GM19467 (cell line): ENCODE data around the gene VARS2.
"Not testable (repeated sequence)": the region's sequence is repeated elsewhere in the genome, so short reads cannot be mapped to it uniquely, and the experiment has no call there.

Experiments
- ATAC-seq: cut with Tn5 transposase; IDR thresholded peaks from one replicate; pipeline ENCODE4 v1.9.1; 2021; ENCODE audit warnings: mild to moderate bottlenecking, moderate library complexity; ENCODE audit not compliant: unreplicated experiment

The VARS2 gene

GRCh38 chr6:30960907-30961673, 47.1 kb downstream of the VARS2 start:
- no peak for ATAC-seq

- ATAC-seq = no peak
Observed at GRCh38 chr6:30962716-30963115, 48.7 kb downstream of the VARS2 start.

- no peak for ATAC-seq
Observed at GRCh38 chr6:30963641-30964040, 49.6 kb downstream of the VARS2 start.

GRCh38 chr6:30964075-30964474, 50.0 kb downstream of the VARS2 start:
- no peak for ATAC-seq

GRCh38 chr6:30965140-30965601, 51.1 kb downstream of the VARS2 start:
- ATAC-seq = no peak

GRCh38 chr6:30966154-30966553, 52.1 kb downstream of the VARS2 start:
- ATAC-seq = no peak

- ATAC-seq = not testable (repeated sequence)
Observed at GRCh38 chr6:30969171-30969570, 55.1 kb downstream of the VARS2 start.

- no peak for ATAC-seq
Observed at GRCh38 chr6:30970946-30971345, 56.9 kb downstream of the VARS2 start.

- no peak for ATAC-seq
Observed at GRCh38 chr6:30972816-30973215, 58.8 kb downstream of the VARS2 start.

GRCh38 chr6:30974490-30975252, 60.6 kb downstream of the VARS2 start:
- ATAC-seq = no peak
